Fibroblast of lung (primary cell): ENCODE results near the gene AMPD1. TPM values are rescaled to one million over a fixed set of nuclear protein-coding genes. Genes with fewer than 3 reads are reported as not detected.
A peak's percentile ranks its signal among the peaks of the same experiment; 100 is the strongest.

Source experiments
- DNase-seq, 2 donors: peaks; one replicate each; pipeline versions ENCODE4 v3.0.0 to v3.0.0-alpha.2; 2010; ENCODE audit warnings: low read depth in 2 of 2
- H2AFZ ChIP-seq: 2 replicates; pipeline ENCODE4 v1.5.1; 2012; ENCODE audit warnings: low read length, control low read depth, inconsistent platforms
- H3K27ac ChIP-seq: 2 replicates; pipeline ENCODE4 v1.5.1; 2011; ENCODE audit warnings: low read length, control low read depth; ENCODE audit not compliant: insufficient read depth
- H3K27me3 ChIP-seq: 2 replicates; pipeline ENCODE4 v1.5.1; 2011; ENCODE audit warnings: mild to moderate bottlenecking, low read length; ENCODE audit not compliant: control insufficient read depth, insufficient read depth
- H3K36me3 ChIP-seq: 2 replicates; pipeline ENCODE4 v1.5.1; 2011; ENCODE audit warnings: low read length; ENCODE audit not compliant: control insufficient read depth, insufficient read depth
- H3K4me1 ChIP-seq: 2 replicates; pipeline ENCODE4 v1.5.1; 2011; ENCODE audit warnings: low read length; ENCODE audit not compliant: control insufficient read depth, insufficient read depth; ENCODE audit errors: extremely low read depth
- H3K4me2 ChIP-seq: 2 replicates; pipeline ENCODE4 v1.5.1; 2011; ENCODE audit warnings: low read length, control low read depth; ENCODE audit not compliant: insufficient read depth; ENCODE audit errors: extremely low read depth
- H3K4me3 ChIP-seq, 4 experiments: fragments of 200-600 bp in 1 of 4; sonication (generic) in 1 of 4; replicated peaks in 1 of 4; 2 replicates each; pipeline ENCODE4 v1.5.1; 2011 to 2016; ENCODE audit warnings: low read length in 4 of 4, low read depth in 3 of 4, mild to moderate bottlenecking in 3 of 4, control low read depth in 2 of 4, inconsistent platforms in 1 of 4, mixed read lengths in 1 of 4; ENCODE audit not compliant: insufficient read depth in 1 of 4; ENCODE audit errors: control extremely low read depth in 1 of 4
- H3K79me2 ChIP-seq: 2 replicates; pipeline ENCODE4 v1.5.1; 2012; ENCODE audit warnings: mild to moderate bottlenecking, low read length, inconsistent platforms; ENCODE audit not compliant: control insufficient read depth, insufficient read depth
- H3K9ac ChIP-seq: 2 replicates; pipeline ENCODE4 v1.5.1; 2011; ENCODE audit warnings: mild to moderate bottlenecking, low read length, control low read depth; ENCODE audit not compliant: insufficient read depth
- H3K9me3 ChIP-seq: 2 replicates; pipeline ENCODE4 v1.5.1; 2012; ENCODE audit warnings: low read depth, low read length; ENCODE audit not compliant: control insufficient read depth, insufficient read depth
- H4K20me1 ChIP-seq: 2 replicates; pipeline ENCODE4 v1.5.1; 2011; ENCODE audit warnings: low read length; ENCODE audit not compliant: control insufficient read depth, insufficient read depth; ENCODE audit errors: extremely low read depth
- CTCF ChIP-seq, 2 donors: IDR thresholded peaks in 1 of 2; conservative IDR thresholded peaks in 1 of 2; 1 replicate in 1 of 2; 2 replicates in 1 of 2; pipeline ENCODE4 v1.5.1; 2011 to 2012; ENCODE audit warnings: low read length in 2 of 2, control low read depth in 1 of 2, inconsistent platforms in 1 of 2, low read depth in 1 of 2, mild to moderate bottlenecking in 1 of 2
- EZH2 ChIP-seq: IDR thresholded peaks from 2 replicates; pipeline ENCODE4 v1.5.1; 2012; ENCODE audit warnings: low read length, control low read depth, mild to moderate bottlenecking; ENCODE audit errors: missing control alignments
- polyA plus RNA-seq, 2 donors: library from polyadenylated mRNA; depleted of rRNA in 1 of 2; stranded (reverse) in 1 of 2; unstranded in 1 of 2; fragments of >200 nt; gene quantifications; 2 replicates each; pipeline ENCODE4 v1.2.1, GENCODE V29; 2011 to 2012; ENCODE audit warnings: missing spikeins in 1 of 2
- total RNA-seq: library from RNA; depleted of rRNA; stranded (reverse); fragments of >200 nt; gene quantifications from 2 replicates; pipeline ENCODE4 v1.2.1, GENCODE V29; 2014

The AMPD1 gene
- total and polyA plus RNA-seq, 2 donors (not counting 1 experiment from before 2014, with no cell fraction given) = not detected

- Histone ChIP-seq H3K36me3 (no peaks in the 10 kb centered on the region), H3K9me3 (no peaks in the 10 kb centered on the region), H3K27ac (no peak overlapping the region), H3K4me1 (no peaks in the 10 kb centered on the region), H3K27me3 (peaks cover 10% of the 10 kb centered on the region), H3K79me2 (no peaks in the 10 kb centered on the region), H2AFZ (no peak overlapping the region), H3K9ac (no peak overlapping the region), H4K20me1 (no peaks in the 10 kb centered on the region), H3K4me3 (no peak overlapping the region), H3K4me2 (no peak overlapping the region)
- TF ChIP-seq EZH2 (no peak), CTCF (conservative IDR thresholded peaks at IDR 0.05 in 1 of 2, IDR thresholded peaks at IDR 0.05 in 1 of 2; ENCODE audit: low read depth in 1 of 2, low read length in 2 of 2) (no peak)
- DNase-seq = no peak
Observed at GRCh38 chr1:114676115-114676514, 19.2 kb downstream of the AMPD1 start.

- Histone ChIP-seq H3K36me3 (no peaks in the 10 kb centered on the region), H3K9ac (no peak overlapping the region), H3K27me3 (peaks cover 4% of the 10 kb centered on the region), H3K79me2 (no peaks in the 10 kb centered on the region), H3K27ac (no peak overlapping the region), H2AFZ (no peak overlapping the region), H3K4me2 (no peak overlapping the region), H3K4me1 (peaks cover 3% of the 10 kb centered on the region), H3K4me3 (no peak overlapping the region), H4K20me1 (no peaks in the 10 kb centered on the region), H3K9me3 (no peaks in the 10 kb centered on the region)
- TF ChIP-seq CTCF (conservative IDR thresholded peaks at IDR 0.05 in 1 of 2, IDR thresholded peaks at IDR 0.05 in 1 of 2; ENCODE audit: low read depth in 1 of 2, low read length in 2 of 2) = no peak
- TF ChIP-seq EZH2 = no peak
- no peak for DNase-seq
Observed at GRCh38 chr1:114671939-114672275, 23.4 kb downstream of the AMPD1 start.

- peak; percentile 15 to 42 for DNase-seq
- Histone ChIP-seq H3K4me2 (no peak overlapping the region), H2AFZ (no peak overlapping the region), H3K36me3 (no peaks in the 10 kb centered on the region), H3K79me2 (no peaks in the 10 kb centered on the region), H4K20me1 (no peaks in the 10 kb centered on the region), H3K4me1 (peaks cover 3% of the 10 kb centered on the region), H3K9ac (peak overlapping the region; percentile 10), H3K9me3 (no peaks in the 10 kb centered on the region), H3K27ac (no peak overlapping the region), H3K4me3 (no peak overlapping the region), H3K27me3 (peaks cover 4% of the 10 kb centered on the region)
- TF ChIP-seq EZH2 (no peak), CTCF (conservative IDR thresholded peaks at IDR 0.05 in 1 of 2, IDR thresholded peaks at IDR 0.05 in 1 of 2; ENCODE audit: low read depth in 1 of 2, low read length in 2 of 2) (peak in 1 of 2 donors; percentile 37)
Observed at GRCh38 chr1:114671011-114671938, 24.1 kb downstream of the AMPD1 start.
